Chondrocyte (in vitro differentiated cells): ENCODE measurements around the gene MYO5B. TPM values are rescaled to one million over a fixed set of nuclear protein-coding genes. Genes with fewer than 3 reads are reported as not detected.
"Not testable (repeated sequence)": the region's sequence is repeated elsewhere in the genome, so short reads cannot be mapped to it uniquely, and the experiment has no call there.

Source experiments
- DNase-seq: peaks from one replicate; pipeline ENCODE4 v3.0.0; 2021; ENCODE audit warnings: mixed read lengths, low spot score
- H3K27ac Mint-ChIP-seq: one replicate; pipeline ENCODE4 v1.8.0; 2021; ENCODE audit warnings: mild to moderate bottlenecking, moderate library complexity, mixed read lengths; ENCODE audit not compliant: unreplicated experiment
- H3K27me3 Mint-ChIP-seq: 2 replicates; pipeline ENCODE4 v1.8.0; 2021; ENCODE audit warnings: low read depth, mixed read lengths
- H3K36me3 Mint-ChIP-seq: 2 replicates; pipeline ENCODE4 v1.8.0; 2021; ENCODE audit warnings: low read depth, mixed read lengths
- H3K4me1 Mint-ChIP-seq: 2 replicates; pipeline ENCODE4 v1.8.0; 2021; ENCODE audit warnings: low read depth, mild to moderate bottlenecking, mixed read lengths
- H3K4me3 Mint-ChIP-seq: one replicate; pipeline ENCODE4 v1.8.0; 2021; ENCODE audit warnings: mild to moderate bottlenecking, moderate library complexity, mixed read lengths; ENCODE audit not compliant: unreplicated experiment
- H3K9me3 Mint-ChIP-seq: 2 replicates; pipeline ENCODE4 v1.8.0; 2021; ENCODE audit warnings: low read depth, mixed read lengths
- CTCF ChIP-seq: fragments of 200-600 bp; sonication (generic); IDR thresholded peaks from 2 replicates; pipeline ENCODE4 v1.5.0; 2021; ENCODE audit warnings: antibody characterized with exemption, mild to moderate bottlenecking, moderate library complexity
- total RNA-seq: library from RNA; stranded (reverse); gene quantifications from 3 replicates; pipeline ENCODE4 v1.2.1, GENCODE V29; 2021

Gene MYO5B
- total RNA-seq, 1 donor from 2014 or later, result 0.97 TPM

GRCh38 chr18:49812286-49813068 is 382.5 kb downstream of the MYO5B start:
- no peak for TF ChIP-seq CTCF
- H3K27me3 Mint-ChIP-seq, result no peaks in the 10 kb centered on the region
- peaks cover 32% of the 10 kb centered on the region for H3K4me1 Mint-ChIP-seq
- peak overlapping the region; percentile 99 for H3K27ac Mint-ChIP-seq
- peaks cover 18% of the 10 kb centered on the region for H3K9me3 Mint-ChIP-seq
- peak overlapping the region; percentile 87 for H3K4me3 Mint-ChIP-seq
- peaks cover 14% of the 10 kb centered on the region for H3K36me3 Mint-ChIP-seq
- DNase-seq, result no peak

GRCh38 chr18:49811151-49811938 is 383.6 kb downstream of the MYO5B start:
- peaks cover 18% of the 10 kb centered on the region for H3K9me3 Mint-ChIP-seq
- H3K27me3 Mint-ChIP-seq, result no peaks in the 10 kb centered on the region
- H3K4me1 Mint-ChIP-seq, result peaks cover 32% of the 10 kb centered on the region
- peak overlapping the region; percentile 3 for H3K27ac Mint-ChIP-seq
- no peak for TF ChIP-seq CTCF
- H3K36me3 Mint-ChIP-seq, result peaks cover 12% of the 10 kb centered on the region
- no peak overlapping the region for H3K4me3 Mint-ChIP-seq
- DNase-seq, result no peak

- H3K4me3 Mint-ChIP-seq, H3K27me3 Mint-ChIP-seq, DNase-seq, H3K27ac Mint-ChIP-seq: not testable (repeated sequence)
- Mint-ChIP-seq H3K36me3 (peaks cover 12% of the 10 kb centered on the region), H3K9me3 (peaks cover 18% of the 10 kb centered on the region), H3K4me1 (peaks cover 25% of the 10 kb centered on the region)
These were observed 386.3 kb downstream of the MYO5B start for GRCh38 chr18:49808553-49809191.

- H3K36me3 Mint-ChIP-seq, result peaks cover 8% of the 10 kb centered on the region
- no peak overlapping the region for H3K4me3 Mint-ChIP-seq
These were observed 390.9 kb downstream of the MYO5B start for GRCh38 chr18:49804096-49804495.

GRCh38 chr18:49802623-49803022 is 392.3 kb downstream of the MYO5B start:
- Mint-ChIP-seq H3K27me3 (no peaks in the 10 kb centered on the region), H3K9me3 (no peaks in the 10 kb centered on the region), H3K27ac (no peak overlapping the region), H3K4me3 (no peak overlapping the region), H3K36me3 (peaks cover 5% of the 10 kb centered on the region), H3K4me1 (peaks cover 5% of the 10 kb centered on the region)
- TF ChIP-seq CTCF, result no peak
- no peak for DNase-seq

More at GRCh38 chr18:49804096-49804495, 390.9 kb downstream of the MYO5B start:
- Mint-ChIP-seq H3K27me3 (no peaks in the 10 kb centered on the region), H3K9me3 (peaks cover 10% of the 10 kb centered on the region), H3K27ac (no peak overlapping the region), H3K4me1 (peaks cover 5% of the 10 kb centered on the region)
- DNase-seq, result no peak
- no peak for TF ChIP-seq CTCF

- not testable (repeated sequence) for H3K9me3 Mint-ChIP-seq, H3K27me3 Mint-ChIP-seq, H3K4me3 Mint-ChIP-seq, H3K36me3 Mint-ChIP-seq, DNase-seq, H3K27ac Mint-ChIP-seq
- peaks cover 16% of the 10 kb centered on the region for H3K4me1 Mint-ChIP-seq
These were observed 394.5 kb downstream of the MYO5B start for GRCh38 chr18:49800491-49800890.

- H3K9me3 Mint-ChIP-seq, H3K27me3 Mint-ChIP-seq, DNase-seq, H3K4me3 Mint-ChIP-seq, H3K27ac Mint-ChIP-seq: not testable (repeated sequence)
- peaks cover 19% of the 10 kb centered on the region for H3K4me1 Mint-ChIP-seq
- H3K36me3 Mint-ChIP-seq, result peaks cover 11% of the 10 kb centered on the region
These were observed 395.1 kb downstream of the MYO5B start for GRCh38 chr18:49799806-49800205.
